ENCODE data around the gene WFDC8.

DNA sequence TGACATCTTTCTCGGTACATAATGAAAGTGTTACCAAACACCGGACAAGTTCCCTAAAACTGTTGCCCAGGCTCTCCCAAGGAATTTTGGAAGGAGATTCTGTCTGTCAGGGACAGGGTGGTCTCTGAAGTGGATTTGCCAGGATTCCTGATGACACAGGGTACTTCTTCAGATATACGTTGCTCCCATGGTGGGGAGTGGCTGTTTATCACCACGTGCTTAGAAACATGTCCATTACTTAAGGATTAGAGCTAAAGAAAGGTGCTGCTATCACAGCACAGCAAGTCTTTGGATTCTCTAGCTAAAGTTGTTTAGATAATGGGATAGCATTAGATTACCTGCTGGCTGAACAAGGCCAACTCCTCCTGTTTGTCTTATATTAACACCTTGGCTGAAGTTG is 70.0 kb downstream of the WFDC8 start:
- TF ChIP-seq, protein P1, sequence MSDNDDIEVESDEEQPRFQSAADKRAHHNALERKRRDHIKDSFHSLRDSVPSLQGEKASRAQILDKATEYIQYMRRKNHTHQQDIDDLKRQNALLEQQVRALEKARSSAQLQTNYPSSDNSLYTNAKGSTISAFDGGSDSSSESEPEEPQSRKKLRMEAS (IDR thresholded peaks at IDR 0.05): no peak
- no peak for TF ChIP-seq NFYC (CRISPR knock-in tag; IDR thresholded peaks at IDR 0.05)
- TF ChIP-seq, protein P2, sequence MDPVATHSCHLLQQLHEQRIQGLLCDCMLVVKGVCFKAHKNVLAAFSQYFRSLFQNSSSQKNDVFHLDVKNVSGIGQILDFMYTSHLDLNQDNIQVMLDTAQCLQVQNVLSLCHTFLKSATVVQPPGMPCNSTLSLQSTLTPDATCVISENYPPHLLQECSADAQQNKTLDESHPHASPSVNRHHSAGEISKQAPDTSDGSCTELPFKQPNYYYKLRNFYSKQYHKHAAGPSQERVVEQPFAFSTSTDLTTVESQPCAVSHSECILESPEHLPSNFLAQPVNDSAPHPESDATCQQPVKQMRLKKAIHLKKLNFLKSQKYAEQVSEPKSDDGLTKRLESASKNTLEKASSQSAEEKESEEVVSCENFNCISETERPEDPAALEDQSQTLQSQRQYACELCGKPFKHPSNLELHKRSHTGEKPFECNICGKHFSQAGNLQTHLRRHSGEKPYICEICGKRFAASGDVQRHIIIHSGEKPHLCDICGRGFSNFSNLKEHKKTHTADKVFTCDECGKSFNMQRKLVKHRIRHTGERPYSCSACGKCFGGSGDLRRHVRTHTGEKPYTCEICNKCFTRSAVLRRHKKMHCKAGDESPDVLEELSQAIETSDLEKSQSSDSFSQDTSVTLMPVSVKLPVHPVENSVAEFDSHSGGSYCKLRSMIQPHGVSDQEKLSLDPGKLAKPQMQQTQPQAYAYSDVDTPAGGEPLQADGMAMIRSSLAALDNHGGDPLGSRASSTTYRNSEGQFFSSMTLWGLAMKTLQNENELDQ (CRISPR knock-in tag; IDR thresholded peaks at IDR 0.05; ENCODE audit: borderline replicate concordance): no peak
- TF ChIP-seq, protein P3, sequence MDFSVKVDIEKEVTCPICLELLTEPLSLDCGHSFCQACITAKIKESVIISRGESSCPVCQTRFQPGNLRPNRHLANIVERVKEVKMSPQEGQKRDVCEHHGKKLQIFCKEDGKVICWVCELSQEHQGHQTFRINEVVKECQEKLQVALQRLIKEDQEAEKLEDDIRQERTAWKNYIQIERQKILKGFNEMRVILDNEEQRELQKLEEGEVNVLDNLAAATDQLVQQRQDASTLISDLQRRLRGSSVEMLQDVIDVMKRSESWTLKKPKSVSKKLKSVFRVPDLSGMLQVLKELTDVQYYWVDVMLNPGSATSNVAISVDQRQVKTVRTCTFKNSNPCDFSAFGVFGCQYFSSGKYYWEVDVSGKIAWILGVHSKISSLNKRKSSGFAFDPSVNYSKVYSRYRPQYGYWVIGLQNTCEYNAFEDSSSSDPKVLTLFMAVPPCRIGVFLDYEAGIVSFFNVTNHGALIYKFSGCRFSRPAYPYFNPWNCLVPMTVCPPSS (IDR thresholded peaks at IDR 0.05): no peak
